A673 (cell line): ENCODE measurements around the gene ERICH6. TPM values are rescaled to one million over a fixed set of nuclear protein-coding genes. Genes with fewer than 3 reads are reported as not detected.

ENCODE experiments used
- BruUV-seq: library from RNA; stranded (reverse); fragments of 400-500 nt; replicated peaks from 2 replicates; lab custom pipeline; 2021; lab: Mats Ljungman, UMichigan
- CTCF ChIA-PET: fragments of 300-600 bp; sonication (Branson Sonifier 250); formaldehyde crosslinking; loops from one replicate; lab custom pipeline; 2022; ENCODE audit warnings: antibody characterized with exemption; lab: Charles Lee
- POLR2A ChIA-PET: fragments of 300-600 bp; sonication (Branson Sonifier 250); formaldehyde crosslinking; loops from one replicate; lab custom pipeline; 2022; ENCODE audit warnings: antibody characterized with exemption; ENCODE audit not compliant: low non-redundant PET; lab: Charles Lee
- DNase-seq: peaks from one replicate; pipeline ENCODE4 v3.0.0-alpha.2; 2015; ENCODE audit warnings: low spot score
- H3K27ac ChIP-seq: fragments of 200-600 bp; sonication (generic); 2 replicates; pipeline ENCODE4 v1.5.1; 2016; ENCODE audit warnings: mixed run types, low read depth, mild to moderate bottlenecking, mixed read lengths, antibody characterized with exemption, low read length; ENCODE audit not compliant: poor library complexity, severe bottlenecking
- H3K27me3 ChIP-seq: fragments of 200-600 bp; sonication (generic); replicated peaks from 2 replicates; pipeline ENCODE4 v1.6.1; 2017; ENCODE audit warnings: mixed run types, low read depth, mild to moderate bottlenecking, mixed read lengths, antibody characterized with exemption, low read length; ENCODE audit not compliant: insufficient read depth, poor library complexity
- H3K36me3 ChIP-seq: fragments of 200-600 bp; sonication (generic); 2 replicates; pipeline ENCODE4 v1.6.1; 2016; ENCODE audit warnings: mixed run types, mild to moderate bottlenecking, mixed read lengths, antibody characterized with exemption, low read length; ENCODE audit not compliant: insufficient read depth, poor library complexity, severe bottlenecking
- H3K4me1 ChIP-seq: fragments of 200-600 bp; sonication (generic); 2 replicates; pipeline ENCODE4 v1.6.1; 2017; ENCODE audit warnings: mixed run types, mild to moderate bottlenecking, mixed read lengths, antibody characterized with exemption, low read length; ENCODE audit not compliant: insufficient read depth, poor library complexity, severe bottlenecking
- H3K4me3 ChIP-seq: fragments of 200-600 bp; sonication (generic); 2 replicates; pipeline ENCODE4 v1.5.1; 2016; ENCODE audit warnings: low read depth, mixed run types, mild to moderate bottlenecking, mixed read lengths, low read length; ENCODE audit not compliant: poor library complexity, severe bottlenecking
- H3K9me3 ChIP-seq: fragments of 200-600 bp; sonication (generic); 2 replicates; pipeline ENCODE4 v1.6.1; 2016; ENCODE audit warnings: mixed run types, low read depth, mild to moderate bottlenecking, mixed read lengths, antibody characterized with exemption, low read length; ENCODE audit not compliant: poor library complexity, severe bottlenecking
- EZH2 ChIP-seq: fragments of 200-600 bp; sonication (generic); IDR thresholded peaks from 2 replicates; pipeline ENCODE4 v1.6.1; 2017; ENCODE audit warnings: borderline replicate concordance, low read depth, mild to moderate bottlenecking, mixed read lengths, antibody characterized with exemption, low read length; ENCODE audit not compliant: poor library complexity, severe bottlenecking
- intact Hi-C: fragments of 100-400 bp; cut with micrococcal nuclease; formaldehyde crosslinking; loops from one replicate; pipeline ENCODE4 v1.10.0; 2022; ENCODE audit not compliant: unreplicated experiment
- total RNA-seq: library from RNA; stranded (reverse); gene quantifications from 2 replicates; pipeline ENCODE4 v1.2.3, GENCODE V29; 2021
- TF ChIP-seq, protein P1 (sequence below): fragments of 300-800, 200-600 bp; sonication (generic); conservative IDR thresholded peaks from 2 replicates; pipeline ENCODE4 v1.5.1; 2017; ENCODE audit warnings: low read depth, mild to moderate bottlenecking, antibody characterized with exemption, low read length, moderate library complexity, mixed read lengths

ERICH6 gene
- total RNA-seq, 1 experiment from 2014 or later: 0.32 TPM

- H3K9me3 ChIP-seq: no peaks in the 10 kb centered on the region
- H3K27me3 ChIP-seq: no peaks in the 10 kb centered on the region
- no TSS peak for BruUV-seq
- intact Hi-C loops: no loop called here
- ChIA-PET CTCF (no interaction called here), POLR2A (no interaction called here)
- DNase-seq: peak; percentile 75
- TF ChIP-seq, protein P1, sequence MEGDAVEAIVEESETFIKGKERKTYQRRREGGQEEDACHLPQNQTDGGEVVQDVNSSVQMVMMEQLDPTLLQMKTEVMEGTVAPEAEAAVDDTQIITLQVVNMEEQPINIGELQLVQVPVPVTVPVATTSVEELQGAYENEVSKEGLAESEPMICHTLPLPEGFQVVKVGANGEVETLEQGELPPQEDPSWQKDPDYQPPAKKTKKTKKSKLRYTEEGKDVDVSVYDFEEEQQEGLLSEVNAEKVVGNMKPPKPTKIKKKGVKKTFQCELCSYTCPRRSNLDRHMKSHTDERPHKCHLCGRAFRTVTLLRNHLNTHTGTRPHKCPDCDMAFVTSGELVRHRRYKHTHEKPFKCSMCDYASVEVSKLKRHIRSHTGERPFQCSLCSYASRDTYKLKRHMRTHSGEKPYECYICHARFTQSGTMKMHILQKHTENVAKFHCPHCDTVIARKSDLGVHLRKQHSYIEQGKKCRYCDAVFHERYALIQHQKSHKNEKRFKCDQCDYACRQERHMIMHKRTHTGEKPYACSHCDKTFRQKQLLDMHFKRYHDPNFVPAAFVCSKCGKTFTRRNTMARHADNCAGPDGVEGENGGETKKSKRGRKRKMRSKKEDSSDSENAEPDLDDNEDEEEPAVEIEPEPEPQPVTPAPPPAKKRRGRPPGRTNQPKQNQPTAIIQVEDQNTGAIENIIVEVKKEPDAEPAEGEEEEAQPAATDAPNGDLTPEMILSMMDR: no peak
- no peak for TF ChIP-seq EZH2
- H3K4me3 ChIP-seq: no peak overlapping the region
- peak overlapping the region; percentile 90 for H3K27ac ChIP-seq
- H3K36me3 ChIP-seq: no peaks in the 10 kb centered on the region
- H3K4me1 ChIP-seq: peaks cover 98% of the 10 kb centered on the region
Measured at GRCh38 chr3:150736903-150737832, 33.4 kb upstream of the ERICH6 start.

GRCh38 chr3:150736316-150736719 lies 32.6 kb upstream of the ERICH6 start:
- H3K27ac ChIP-seq: no peak overlapping the region
- TF ChIP-seq EZH2: no peak
- intact Hi-C loops: no loop called here
- H3K27me3 ChIP-seq: no peaks in the 10 kb centered on the region
- no peaks in the 10 kb centered on the region for H3K9me3 ChIP-seq
- POLR2A ChIA-PET: no interaction called here
- peaks cover 94% of the 10 kb centered on the region for H3K4me1 ChIP-seq
- BruUV-seq: no TSS peak
- H3K4me3 ChIP-seq: no peak overlapping the region
- no peaks in the 10 kb centered on the region for H3K36me3 ChIP-seq
- CTCF ChIA-PET: no interaction called here
- no peak for DNase-seq

DNA sequence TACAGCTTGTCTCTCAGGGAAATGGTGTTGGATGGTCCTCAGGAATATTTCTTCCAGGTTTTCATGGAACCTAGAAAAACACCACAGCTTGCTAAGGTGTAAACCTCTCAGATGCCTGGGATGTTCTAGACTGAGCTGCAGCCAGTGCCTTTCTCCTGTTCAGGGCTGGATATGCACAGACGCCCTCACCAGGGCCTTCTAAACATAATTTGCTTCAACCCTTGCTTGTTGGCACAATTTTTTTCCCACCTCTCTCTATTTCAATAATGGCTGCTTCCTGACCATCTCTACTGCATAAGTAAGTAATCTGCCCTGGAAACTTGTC lies 31.0 kb upstream of the ERICH6 start:
- no peak for TF ChIP-seq EZH2
- TF ChIP-seq, protein P1: no peak
- no TSS peak for BruUV-seq
- peaks cover 78% of the 10 kb centered on the region for H3K4me1 ChIP-seq
- ChIA-PET POLR2A (no interaction called here), CTCF (no interaction called here)
- H3K36me3 ChIP-seq: no peaks in the 10 kb centered on the region
- H3K4me3 ChIP-seq: no peak overlapping the region
- no peak for DNase-seq
- H3K9me3 ChIP-seq: no peaks in the 10 kb centered on the region
- intact Hi-C loops: no loop called here
- no peaks in the 10 kb centered on the region for H3K27me3 ChIP-seq
- peak overlapping the region; percentile 68 for H3K27ac ChIP-seq
